Measurements from ENCODE around the gene UPF3A.
A peak's percentile ranks its signal among the peaks of the same experiment; 100 is the strongest.
"Not testable (repeated sequence)": the region's sequence is repeated elsewhere in the genome, so short reads cannot be mapped to it uniquely, and the experiment has no call there.

Gene UPF3A

GRCh38 chr13:114333881-114334280 is 52.5 kb downstream of the UPF3A start:
- DNase-seq (ENCODE audit: low read depth in 2 of 2, low spot score in 1 of 2): not testable (repeated sequence)

GRCh38 chr13:114334305-114335053 is 53.1 kb downstream of the UPF3A start:
- no peak for DNase-seq (ENCODE audit: low read depth in 2 of 2, low spot score in 1 of 2)

- DNase-seq (ENCODE audit: low read depth in 2 of 2, low spot score in 1 of 2): not testable (repeated sequence)
Observed at GRCh38 chr13:114336457-114336856, 55.1 kb downstream of the UPF3A start.

DNA sequence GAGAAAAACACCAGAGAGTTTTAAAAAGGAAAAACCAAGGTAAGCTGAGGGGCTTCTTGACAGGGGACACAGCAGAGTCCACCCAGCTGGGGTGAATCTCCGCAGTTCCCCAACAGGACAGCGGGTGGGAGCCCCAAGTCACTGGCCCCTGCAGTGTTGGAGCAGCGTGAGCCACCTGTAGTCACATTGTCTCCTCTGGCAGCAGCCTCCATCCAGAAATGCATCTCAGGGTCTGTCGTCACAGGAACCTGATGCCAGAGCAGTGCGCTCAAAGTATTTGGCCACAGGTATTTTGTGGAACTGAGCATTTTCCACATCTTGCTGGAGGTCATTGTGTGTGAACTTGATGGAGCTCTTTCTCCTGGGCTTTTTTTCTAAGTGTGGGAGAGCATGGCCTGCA is 57.6 kb downstream of the UPF3A start:
- no peak for DNase-seq (ENCODE audit: low read depth in 2 of 2, low spot score in 1 of 2)

DNA sequence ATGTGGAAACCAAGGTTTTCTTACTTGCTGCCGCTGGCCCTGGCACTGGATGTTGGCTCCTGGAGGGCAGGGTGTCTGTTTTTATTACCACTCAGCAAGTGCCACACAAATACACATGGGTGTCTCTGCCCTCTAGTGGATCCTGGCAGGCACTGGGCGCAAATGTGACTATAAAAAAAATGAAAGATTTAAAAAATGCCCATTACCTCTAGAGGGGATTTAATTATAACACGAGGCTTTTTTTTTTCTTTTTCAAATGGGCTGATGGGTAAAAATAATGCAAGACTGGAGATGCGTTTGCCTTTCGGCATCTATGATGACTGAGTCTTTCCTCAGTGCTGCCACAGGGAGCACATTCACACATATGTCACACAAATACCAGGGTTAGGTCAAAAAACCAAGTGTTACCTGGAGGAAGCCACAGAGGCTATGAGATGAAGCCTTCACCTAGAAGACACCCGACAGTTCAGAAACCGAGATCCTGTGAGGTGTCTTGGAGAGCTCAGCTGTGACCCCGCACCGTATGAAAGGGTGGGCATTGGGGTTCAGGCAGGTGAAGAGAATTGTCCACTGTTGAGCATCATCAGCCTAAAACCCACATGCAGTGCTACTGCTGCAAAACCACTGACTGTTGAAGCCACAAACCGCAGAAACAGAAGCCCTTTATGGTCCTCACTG is 58.6 kb downstream of the UPF3A start:
- peak in 1 of 2 donors; percentile 8 for DNase-seq (ENCODE audit: low read depth in 2 of 2, low spot score in 1 of 2)

GRCh38 chr13:114341003-114341777 is 59.8 kb downstream of the UPF3A start:
- DNase-seq (ENCODE audit: low read depth in 2 of 2, low spot score in 1 of 2): no peak

DNA sequence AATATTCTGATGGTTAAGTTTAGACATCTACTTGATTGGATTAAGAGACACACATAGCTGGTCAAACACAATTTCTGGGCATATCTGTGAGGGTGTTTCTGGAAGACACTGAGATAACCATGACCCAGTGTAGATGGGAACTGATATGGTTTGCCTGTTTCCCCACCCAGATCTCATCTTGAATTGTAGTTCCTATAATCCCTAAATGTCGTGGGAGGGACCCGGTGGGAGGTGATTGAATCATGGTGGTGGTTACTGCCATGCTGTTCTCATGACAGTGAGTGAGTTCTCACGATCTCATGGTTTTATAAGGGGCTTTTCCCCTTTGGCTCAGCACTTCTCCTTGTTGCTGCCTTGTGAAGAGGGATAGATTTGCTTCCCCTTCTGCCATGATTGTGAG is 65.9 kb downstream of the UPF3A start:
- DNase-seq (ENCODE audit: low read depth in 2 of 2, low spot score in 1 of 2): not testable (repeated sequence)

DNA sequence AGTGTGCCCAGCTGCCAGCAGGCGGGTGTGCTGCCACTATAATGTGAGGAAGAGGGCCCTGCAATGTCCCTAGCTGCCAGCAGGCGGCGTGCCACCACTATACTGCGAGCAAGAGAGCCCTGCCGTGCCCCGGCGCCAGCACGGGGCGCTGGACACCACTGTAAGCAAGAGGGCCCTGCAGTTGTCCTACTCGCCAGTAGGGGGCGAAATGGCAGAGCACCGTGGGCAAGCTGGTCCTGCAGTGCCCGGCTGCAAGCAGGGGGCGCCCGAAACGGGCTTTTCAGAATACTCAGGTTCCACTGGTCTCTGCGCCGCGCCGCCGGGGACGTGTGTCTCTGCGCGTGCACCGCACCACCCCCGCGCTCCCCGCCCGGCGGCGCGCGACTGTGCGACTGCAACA is 71.4 kb downstream of the UPF3A start:
- not testable (repeated sequence) for DNase-seq (ENCODE audit: low read depth in 2 of 2, low spot score in 1 of 2)

GRCh38 chr13:114353382-114353781 is 72.0 kb downstream of the UPF3A start:
- not testable (repeated sequence) for DNase-seq (ENCODE audit: low read depth in 2 of 2, low spot score in 1 of 2)

Measured in stimulated activated CD8-positive, alpha-beta memory T cell treated with anti-CD3 and anti-CD28 coated beads, Interleukin-4, amount 100 ng/mL, for 1 hour (primary cell).